ENCODE measurements around the gene ZNF653.
"Not testable (repeated sequence)": the region's sequence is repeated elsewhere in the genome, so short reads cannot be mapped to it uniquely, and the experiment has no call there.

ZNF653 gene

DNA sequence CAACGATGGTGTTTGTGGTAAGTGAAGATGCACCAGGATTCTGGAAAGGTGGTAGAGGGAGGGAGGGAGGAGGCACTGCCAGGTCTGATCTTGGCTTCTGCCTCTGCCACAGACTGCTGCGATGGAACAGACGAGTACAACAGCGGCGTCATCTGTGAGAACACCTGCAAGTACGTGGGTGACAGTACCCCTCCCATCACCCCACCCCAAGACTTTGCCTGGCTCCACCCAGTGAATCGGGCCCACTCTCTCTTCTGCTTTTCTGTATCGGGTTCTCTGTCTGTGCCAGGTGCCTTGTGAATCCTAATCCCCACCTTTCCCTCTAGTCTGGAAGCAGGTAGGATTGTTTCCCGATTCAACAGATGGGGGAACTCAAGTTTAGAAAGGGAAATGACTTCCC is 67.7 kb downstream of the ZNF653 start:
- DNase-seq (ENCODE audit: insufficient read length, low spot score) (no peak), FAIRE-seq (no peak)
- TF ChIP-seq TAF1 (IDR thresholded peaks at IDR 0.05; ENCODE audit: low read depth, low read length) (no peak), SPI1 (IDR thresholded peaks at IDR 0.05; ENCODE audit: low read depth, low read length) (peak; percentile 72)

DNA sequence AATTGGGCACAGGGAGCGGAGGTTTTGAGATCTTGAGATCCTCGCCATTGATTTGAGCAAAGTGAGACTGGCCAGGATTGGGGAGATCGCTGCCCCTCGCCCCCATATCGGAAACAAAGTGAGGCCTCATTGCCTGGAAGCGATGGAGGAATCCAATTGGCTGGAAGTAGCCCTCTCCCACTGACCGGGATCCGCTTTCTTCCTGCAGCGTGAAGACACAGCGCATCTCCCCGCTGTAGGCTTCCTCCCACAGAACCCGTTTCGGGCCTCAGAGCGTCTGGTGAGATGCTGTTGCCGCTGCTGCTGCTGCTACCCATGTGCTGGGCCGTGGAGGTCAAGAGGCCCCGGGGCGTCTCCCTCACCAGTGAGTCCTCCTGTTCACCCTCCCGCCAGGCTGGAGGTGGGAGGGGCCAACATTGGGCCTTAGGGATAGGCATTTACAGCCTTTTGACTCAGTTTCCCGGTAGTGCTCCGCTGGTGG is 69.8 kb downstream of the ZNF653 start:
- no peak for FAIRE-seq
- DNase-seq (ENCODE audit: insufficient read length, low spot score), result no peak
- TF ChIP-seq POU2F2 (IDR thresholded peaks at IDR 0.05; ENCODE audit: low read depth, low read length) (no peak), SPI1 (IDR thresholded peaks at IDR 0.05; ENCODE audit: low read depth, low read length) (no peak), TAF1 (IDR thresholded peaks at IDR 0.05; ENCODE audit: low read depth, low read length) (no peak), POLR2A (IDR thresholded peaks at IDR 0.05; ENCODE audit: low read depth, low read length) (no peak), POLR2AphosphoS5 (IDR thresholded peaks at IDR 0.05; ENCODE audit: low read depth, low read length) (no peak), PAX5 (IDR thresholded peaks at IDR 0.05; ENCODE audit: insufficient read depth, low read length, severe bottlenecking) (no peak)

DNA sequence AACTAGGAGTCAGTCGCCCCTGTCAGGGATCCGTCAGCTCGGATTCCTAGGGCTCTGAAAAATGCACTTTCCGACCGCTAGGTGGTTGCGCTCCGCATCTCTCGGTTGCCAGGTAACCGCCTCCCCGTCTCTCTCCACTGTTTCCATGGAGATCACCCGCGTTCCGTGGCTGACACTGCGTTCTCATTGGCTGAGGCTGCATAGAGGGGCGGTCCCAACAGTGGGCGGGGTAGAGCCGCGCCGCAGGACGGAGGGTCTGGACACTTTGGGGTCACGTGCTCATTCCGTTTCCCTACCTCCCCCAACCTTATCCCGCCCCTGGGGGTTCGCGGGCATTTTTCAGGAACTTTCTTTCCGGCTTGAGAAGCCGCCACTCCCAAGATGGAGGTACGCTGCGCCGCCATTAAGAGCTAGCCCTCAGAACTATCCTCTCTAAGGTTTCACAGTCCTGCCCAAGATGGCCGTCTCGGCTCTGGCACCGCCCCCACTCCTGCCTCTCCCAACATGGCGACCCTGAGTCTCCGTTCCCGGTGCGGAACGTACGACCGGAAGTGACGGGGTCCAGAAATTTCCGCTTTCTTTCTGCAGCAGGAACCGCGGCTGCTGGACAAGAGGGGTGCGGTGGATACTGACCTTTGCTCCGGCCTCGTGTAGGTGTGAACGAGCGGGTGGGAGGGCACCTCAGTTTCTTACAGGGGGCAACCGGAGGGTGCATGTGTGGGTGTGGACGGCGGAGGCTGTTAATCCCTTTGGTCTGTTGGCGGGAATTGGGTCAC is 70.4 kb downstream of the ZNF653 start, which contains the start of the genes ODAD3 and PRKCSH:
ODAD3 (minus strand) TSS at position 65 of the 776 bp plus-strand sequence. CDS start 105 bp downstream, outside the sequence.
PRKCSH (plus strand) TSS at position 579 of the 776 bp plus-strand sequence. CDS start 483 bp downstream, outside the sequence.
- DNase-seq (ENCODE audit: insufficient read length, low spot score), result peak; percentile 96
- TF ChIP-seq POLR2AphosphoS5 (IDR thresholded peaks at IDR 0.05; ENCODE audit: low read depth, low read length), result peak; percentile 92
- peak; percentile 62; the same call in 1 of the 2 replicates for TF ChIP-seq POU2F2 (IDR thresholded peaks at IDR 0.05; ENCODE audit: low read depth, low read length)
- 0 out of 2 replicates have a peak, but pooled peaks have one; percentile 25 for TF ChIP-seq SPI1 (IDR thresholded peaks at IDR 0.05; ENCODE audit: low read depth, low read length)
- TF ChIP-seq POLR2A (IDR thresholded peaks at IDR 0.05; ENCODE audit: low read depth, low read length), result peak; percentile 88
- TF ChIP-seq TAF1 (IDR thresholded peaks at IDR 0.05; ENCODE audit: low read depth, low read length), result peak; percentile 88; the same call in 1 of the 2 replicates
- no peak for TF ChIP-seq PAX5 (IDR thresholded peaks at IDR 0.05; ENCODE audit: insufficient read depth, low read length, severe bottlenecking)
- peak; percentile 100 for FAIRE-seq

DNA sequence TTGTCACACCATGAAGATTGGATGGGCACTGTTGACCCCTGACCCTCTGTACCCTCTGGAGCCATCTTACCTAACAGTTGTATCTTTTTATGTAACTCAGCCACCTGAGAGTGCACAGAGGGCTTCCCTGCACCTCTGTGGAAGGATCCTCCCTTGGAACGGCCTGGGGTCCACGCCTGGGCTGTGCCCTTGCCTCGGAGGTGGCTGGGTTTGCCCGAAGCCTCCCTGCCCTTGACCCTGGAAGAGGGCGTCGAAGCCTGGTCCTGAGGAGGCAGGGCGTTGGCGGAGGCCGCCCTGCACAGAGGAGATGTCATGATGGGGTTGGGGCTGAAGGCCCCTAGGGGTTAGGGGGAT is 71.0 kb downstream of the ZNF653 start:
- FAIRE-seq (no peak), DNase-seq (ENCODE audit: insufficient read length, low spot score) (no peak)
- TF ChIP-seq POLR2A (IDR thresholded peaks at IDR 0.05; ENCODE audit: low read depth, low read length) (no peak), SPI1 (IDR thresholded peaks at IDR 0.05; ENCODE audit: low read depth, low read length) (no peak), POU2F2 (IDR thresholded peaks at IDR 0.05; ENCODE audit: low read depth, low read length) (no peak), TAF1 (IDR thresholded peaks at IDR 0.05; ENCODE audit: low read depth, low read length) (no peak), POLR2AphosphoS5 (IDR thresholded peaks at IDR 0.05; ENCODE audit: low read depth, low read length) (no peak), PAX5 (IDR thresholded peaks at IDR 0.05; ENCODE audit: insufficient read depth, low read length, severe bottlenecking) (no peak)

GRCh38 chr19:11433526-11433925 is 72.1 kb downstream of the ZNF653 start:
- not testable (repeated sequence) for FAIRE-seq; DNase-seq (ENCODE audit: insufficient read length, low spot score)

All from GM12891 (cell line).